Activated CD4-positive, alpha-beta memory T cell treated with anti-CD3 and anti-CD28 coated beads for 36 hours (primary cell): ENCODE measurements around the gene NCLN. TPM values are rescaled to one million over a fixed set of nuclear protein-coding genes. Genes with fewer than 3 reads are reported as not detected.
A peak's percentile ranks its signal among the peaks of the same experiment; 100 is the strongest.
"Not testable (repeated sequence)": the region's sequence is repeated elsewhere in the genome, so short reads cannot be mapped to it uniquely, and the experiment has no call there.

ENCODE experiments used
- CTCF ChIA-PET: fragments of 350-600 bp; sonication (Branson Sonifier 250); formaldehyde crosslinking; loops from one replicate; lab custom pipeline; 2021; ENCODE audit warnings: antibody characterized with exemption, inconsistent platforms; lab: Charles Lee
- POLR2A ChIA-PET: fragments of 350-600 bp; sonication (Branson Sonifier 250); formaldehyde crosslinking; loops from one replicate; lab custom pipeline; 2021; ENCODE audit warnings: antibody characterized with exemption; lab: Charles Lee
- DNase-seq: peaks from one replicate; pipeline ENCODE4 v3.0.0-alpha.2; 2020
- H3K27ac Mint-ChIP-seq: one replicate; pipeline ENCODE4 v1.8.0; 2021; ENCODE audit warnings: mixed read lengths
- H3K27me3 Mint-ChIP-seq: one replicate; pipeline ENCODE4 v1.8.0; 2021; ENCODE audit warnings: mixed read lengths
- H3K36me3 Mint-ChIP-seq: one replicate; pipeline ENCODE4 v1.8.0; 2021; ENCODE audit warnings: mixed read lengths
- H3K4me1 Mint-ChIP-seq: one replicate; pipeline ENCODE4 v1.8.0; 2021; ENCODE audit warnings: low read depth, mixed read lengths
- H3K4me3 Mint-ChIP-seq: one replicate; pipeline ENCODE4 v1.8.0; 2021; ENCODE audit warnings: mild to moderate bottlenecking, mixed read lengths
- H3K9me3 Mint-ChIP-seq: one replicate; pipeline ENCODE4 v1.8.0; 2021; ENCODE audit warnings: mixed read lengths
- intact Hi-C: fragments of 100-400 bp; cut with micrococcal nuclease; formaldehyde crosslinking; loops from one replicate; pipeline ENCODE4 v1.15.1; 2023
- total RNA-seq, 2 experiments: library from RNA; stranded (reverse); gene quantifications; one replicate each; pipeline ENCODE4 v1.2.3, GENCODE V29; 2021

Gene NCLN
- total RNA-seq, 2 experiments from 2014 or later = 47.0 to 50.9 TPM

GRCh38 chr19:3206216-3206953, 20.7 kb downstream of the NCLN start:
- intact Hi-C loops = no loop called here
- peaks cover 2% of the 10 kb centered on the region for H3K36me3 Mint-ChIP-seq
- no peak overlapping the region for H3K27ac Mint-ChIP-seq
- H3K9me3 Mint-ChIP-seq = no peaks in the 10 kb centered on the region
- POLR2A ChIA-PET = no interaction called here
- H3K4me1 Mint-ChIP-seq = no peaks in the 10 kb centered on the region
- no peak overlapping the region for H3K4me3 Mint-ChIP-seq
- no peaks in the 10 kb centered on the region for H3K27me3 Mint-ChIP-seq
- DNase-seq = no peak
- CTCF ChIA-PET = interaction anchor here (1.0 kb wide), 2 partner anchors 9 to 17 kb away, joined by 3 to 4 read pairs; no protein-coding TSS in a partner anchor

GRCh38 chr19:3207461-3208242, 21.9 kb downstream of the NCLN start:
- Mint-ChIP-seq H3K9me3 (no peaks in the 10 kb centered on the region), H3K27me3 (no peaks in the 10 kb centered on the region), H3K4me1 (no peaks in the 10 kb centered on the region), H3K4me3 (no peak overlapping the region), H3K27ac (no peak overlapping the region), H3K36me3 (peaks cover 2% of the 10 kb centered on the region)
- CTCF ChIA-PET = interaction anchor here (1.0 kb wide), 1 partner anchor 8 kb away, joined by 3 read pairs; no protein-coding TSS in a partner anchor
- POLR2A ChIA-PET = no interaction called here
- intact Hi-C loops = no loop called here
- no peak for DNase-seq

GRCh38 chr19:3208317-3209207, 22.8 kb downstream of the NCLN start:
- ChIA-PET CTCF (no interaction called here), POLR2A (no interaction called here)
- Mint-ChIP-seq H3K9me3 (no peaks in the 10 kb centered on the region), H3K4me3 (no peak overlapping the region), H3K4me1 (no peaks in the 10 kb centered on the region), H3K36me3 (peaks cover 2% of the 10 kb centered on the region), H3K27ac (no peak overlapping the region), H3K27me3 (no peaks in the 10 kb centered on the region)
- intact Hi-C loops = no loop called here
- no peak for DNase-seq

- Mint-ChIP-seq H3K4me1 (no peaks in the 10 kb centered on the region), H3K9me3 (no peaks in the 10 kb centered on the region), H3K27ac (no peak overlapping the region), H3K36me3 (peaks cover 2% of the 10 kb centered on the region), H3K4me3 (no peak overlapping the region), H3K27me3 (no peaks in the 10 kb centered on the region)
- DNase-seq = peak; percentile 83
- ChIA-PET POLR2A (no interaction called here), CTCF (interaction anchor here (1.0 to 1.4 kb wide), 4 partner anchors 20 to 135 kb away, joined by 3 to 4 read pairs (median 3); no protein-coding TSS in a partner anchor)
- intact Hi-C loops = no loop called here
Observed at GRCh38 chr19:3210347-3211017, 24.8 kb downstream of the NCLN start.

GRCh38 chr19:3211191-3211590, 25.5 kb downstream of the NCLN start:
- H3K27me3 Mint-ChIP-seq = no peaks in the 10 kb centered on the region
- no peak overlapping the region for H3K4me3 Mint-ChIP-seq
- intact Hi-C loops = no loop called here
- DNase-seq = no peak
- ChIA-PET POLR2A (no interaction called here), CTCF (interaction anchor here (0.8 to 1.4 kb wide), 4 partner anchors 20 to 136 kb away, joined by 3 to 5 read pairs (median 3); no protein-coding TSS in a partner anchor)
- H3K36me3 Mint-ChIP-seq = peaks cover 2% of the 10 kb centered on the region
- no peaks in the 10 kb centered on the region for H3K4me1 Mint-ChIP-seq
- no peaks in the 10 kb centered on the region for H3K9me3 Mint-ChIP-seq
- no peak overlapping the region for H3K27ac Mint-ChIP-seq

GRCh38 chr19:3213159-3213558, 27.4 kb downstream of the NCLN start:
- no peaks in the 10 kb centered on the region for H3K9me3 Mint-ChIP-seq
- no peaks in the 10 kb centered on the region for H3K36me3 Mint-ChIP-seq
- no peaks in the 10 kb centered on the region for H3K4me1 Mint-ChIP-seq
- no peak overlapping the region for H3K4me3 Mint-ChIP-seq
- no peaks in the 10 kb centered on the region for H3K27me3 Mint-ChIP-seq
- intact Hi-C loops = no loop called here
- ChIA-PET POLR2A (no interaction called here), CTCF (no interaction called here)
- no peak overlapping the region for H3K27ac Mint-ChIP-seq
- DNase-seq = no peak

GRCh38 chr19:3216874-3217273, 31.1 kb downstream of the NCLN start:
- no peaks in the 10 kb centered on the region for H3K27me3 Mint-ChIP-seq
- H3K27ac Mint-ChIP-seq = no peak overlapping the region
- POLR2A ChIA-PET = no interaction called here
- intact Hi-C loops = no loop called here
- no peaks in the 10 kb centered on the region for H3K36me3 Mint-ChIP-seq
- H3K4me3 Mint-ChIP-seq = no peak overlapping the region
- H3K4me1 Mint-ChIP-seq = no peaks in the 10 kb centered on the region
- CTCF ChIA-PET = no interaction called here
- H3K9me3 Mint-ChIP-seq = no peaks in the 10 kb centered on the region
- DNase-seq = no peak

GRCh38 chr19:3220576-3220975, 34.8 kb downstream of the NCLN start:
- no peak for DNase-seq
- ChIA-PET POLR2A (no interaction called here), CTCF (no interaction called here)
- Mint-ChIP-seq H3K4me1 (no peaks in the 10 kb centered on the region), H3K9me3 (no peaks in the 10 kb centered on the region), H3K4me3 (no peak overlapping the region), H3K36me3 (no peaks in the 10 kb centered on the region), H3K27me3 (peaks cover 4% of the 10 kb centered on the region), H3K27ac (no peak overlapping the region)
- intact Hi-C loops = no loop called here

- H3K9me3 Mint-ChIP-seq, H3K27ac Mint-ChIP-seq, DNase-seq, intact Hi-C loops, H3K4me3 Mint-ChIP-seq, H3K4me1 Mint-ChIP-seq, H3K36me3 Mint-ChIP-seq, POLR2A ChIA-PET: not testable (repeated sequence)
- CTCF ChIA-PET = interaction anchor here (0.7 kb wide), 1 partner anchor 43 kb away, joined by 3 read pairs; no protein-coding TSS in a partner anchor
- peaks cover 10% of the 10 kb centered on the region for H3K27me3 Mint-ChIP-seq
Observed at GRCh38 chr19:3221576-3221975, 35.8 kb downstream of the NCLN start.

GRCh38 chr19:3222709-3223108, 37.0 kb downstream of the NCLN start:
- no peak for DNase-seq
- Mint-ChIP-seq H3K27me3 (peaks cover 18% of the 10 kb centered on the region), H3K36me3 (no peaks in the 10 kb centered on the region), H3K4me3 (no peak overlapping the region), H3K27ac (no peak overlapping the region), H3K4me1 (no peaks in the 10 kb centered on the region), H3K9me3 (no peaks in the 10 kb centered on the region)
- ChIA-PET CTCF (interaction anchor here (1.3 kb wide), 1 partner anchor 59 kb away, joined by 3 read pairs; no protein-coding TSS in a partner anchor), POLR2A (no interaction called here)
- intact Hi-C loops = no loop called here

GRCh38 chr19:3224346-3225168, 38.8 kb downstream of the NCLN start, which contains the start of gene CELF5:
TSS of gene CELF5 (plus strand) at chr19:3224661. CDS start at chr19:3224740, 79 bp downstream.
- DNase-seq = peak; percentile 61
- POLR2A ChIA-PET = no interaction called here
- CTCF ChIA-PET = interaction anchor here (0.6 to 1.4 kb wide), 9 partner anchors 9 to 1096 kb away, joined by 3 to 10 read pairs (median 4); no protein-coding TSS in a partner anchor
- intact Hi-C loops = no loop called here
- Mint-ChIP-seq H3K4me1 (no peaks in the 10 kb centered on the region), H3K4me3 (no peak within 1 kb of the TSS), H3K36me3 (no peaks in the 10 kb centered on the region), H3K27ac (no peak within 1 kb of the TSS), H3K27me3 (peaks cover 27% of the 10 kb centered on the region), H3K9me3 (no peaks in the 10 kb centered on the region)
